Nephron progenitor cell (in vitro differentiated cells): ENCODE measurements around the gene PARD3.

Experiments used
- DNase-seq: peaks from one replicate; pipeline ENCODE4 v3.0.0; 2021
- H3K27ac Mint-ChIP-seq: 2 replicates; pipeline ENCODE4 v1.8.0; 2021; ENCODE audit warnings: mild to moderate bottlenecking, moderate library complexity, mixed read lengths
- H3K27me3 Mint-ChIP-seq: 2 replicates; pipeline ENCODE4 v1.8.0; 2021; ENCODE audit warnings: mild to moderate bottlenecking, low read depth, mixed read lengths; ENCODE audit not compliant: poor library complexity
- H3K36me3 Mint-ChIP-seq: 2 replicates; pipeline ENCODE4 v1.8.0; 2021; ENCODE audit warnings: low read depth, mixed read lengths
- H3K4me1 Mint-ChIP-seq: 2 replicates; pipeline ENCODE4 v1.8.0; 2021; ENCODE audit warnings: mixed read lengths
- H3K4me3 Mint-ChIP-seq: 2 replicates; pipeline ENCODE4 v1.8.0; 2021; ENCODE audit warnings: mild to moderate bottlenecking, moderate library complexity, mixed read lengths
- H3K9me3 Mint-ChIP-seq: 2 replicates; pipeline ENCODE4 v1.8.0; 2021; ENCODE audit warnings: mild to moderate bottlenecking, moderate library complexity, mixed read lengths
- CTCF ChIP-seq: fragments of 200-600 bp; sonication (generic); IDR thresholded peaks from 2 replicates; pipeline ENCODE4 v1.5.0; 2021; ENCODE audit warnings: antibody characterized with exemption

The PARD3 gene

GRCh38 chr10:34612446-34612845 is 202.7 kb downstream of the PARD3 start:
- Mint-ChIP-seq H3K36me3 (peaks cover 15% of the 10 kb centered on the region), H3K4me1 (peaks cover 6% of the 10 kb centered on the region), H3K9me3 (peaks cover 5% of the 10 kb centered on the region), H3K27me3 (no peaks in the 10 kb centered on the region), H3K27ac (no peak overlapping the region), H3K4me3 (no peak overlapping the region)
- TF ChIP-seq CTCF: no peak
- DNase-seq: no peak

- peaks cover 6% of the 10 kb centered on the region for H3K4me1 Mint-ChIP-seq
- no peak for TF ChIP-seq CTCF
- DNase-seq: no peak
- H3K4me3 Mint-ChIP-seq: no peak overlapping the region
- no peaks in the 10 kb centered on the region for H3K9me3 Mint-ChIP-seq
- no peaks in the 10 kb centered on the region for H3K27me3 Mint-ChIP-seq
- H3K36me3 Mint-ChIP-seq: no peaks in the 10 kb centered on the region
- H3K27ac Mint-ChIP-seq: peak overlapping the region; percentile 47
These were observed 205.7 kb downstream of the PARD3 start for GRCh38 chr10:34609287-34609940.

- no peaks in the 10 kb centered on the region for H3K9me3 Mint-ChIP-seq
- no peaks in the 10 kb centered on the region for H3K36me3 Mint-ChIP-seq
- TF ChIP-seq CTCF: no peak
- H3K27ac Mint-ChIP-seq: peak overlapping the region; percentile 41
- H3K27me3 Mint-ChIP-seq: no peaks in the 10 kb centered on the region
- H3K4me1 Mint-ChIP-seq: peaks cover 10% of the 10 kb centered on the region
- no peak for DNase-seq
- H3K4me3 Mint-ChIP-seq: no peak overlapping the region
These were observed 207.2 kb downstream of the PARD3 start for GRCh38 chr10:34607894-34608293.

DNA sequence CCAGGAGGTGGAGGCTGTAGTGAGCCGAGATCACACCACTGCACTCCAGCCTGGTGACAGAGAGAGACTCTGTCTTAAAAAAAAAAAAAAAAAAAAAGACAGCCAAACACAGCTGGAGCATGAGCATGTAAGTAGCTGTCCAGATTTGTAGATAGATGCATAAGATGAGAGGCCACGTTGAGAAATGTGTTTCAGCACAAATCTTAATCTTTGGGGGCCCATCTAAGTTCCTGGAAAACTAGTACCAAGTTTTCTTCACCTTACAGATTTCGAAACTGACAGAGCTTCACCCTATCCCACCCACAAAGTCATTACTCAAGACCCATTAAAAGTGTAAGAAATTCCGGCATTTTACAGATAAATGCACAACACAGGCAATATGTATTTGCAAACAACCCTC is 208.2 kb downstream of the PARD3 start:
- Mint-ChIP-seq H3K9me3 (no peaks in the 10 kb centered on the region), H3K4me1 (peaks cover 10% of the 10 kb centered on the region), H3K36me3 (no peaks in the 10 kb centered on the region), H3K27ac (no peak overlapping the region), H3K27me3 (no peaks in the 10 kb centered on the region), H3K4me3 (no peak overlapping the region)
- no peak for DNase-seq
- no peak for TF ChIP-seq CTCF

- Mint-ChIP-seq H3K36me3 (no peaks in the 10 kb centered on the region), H3K27ac (no peak overlapping the region), H3K4me1 (peaks cover 11% of the 10 kb centered on the region), H3K4me3 (no peak overlapping the region), H3K9me3 (no peaks in the 10 kb centered on the region), H3K27me3 (no peaks in the 10 kb centered on the region)
- no peak for DNase-seq
- TF ChIP-seq CTCF: no peak
These were observed 212.6 kb downstream of the PARD3 start for GRCh38 chr10:34602478-34602877.

- DNase-seq: no peak
- H3K4me3 Mint-ChIP-seq: no peak overlapping the region
- H3K27me3 Mint-ChIP-seq: no peaks in the 10 kb centered on the region
- no peaks in the 10 kb centered on the region for H3K9me3 Mint-ChIP-seq
- peaks cover 11% of the 10 kb centered on the region for H3K4me1 Mint-ChIP-seq
- no peak overlapping the region for H3K27ac Mint-ChIP-seq
- TF ChIP-seq CTCF: no peak
- H3K36me3 Mint-ChIP-seq: no peaks in the 10 kb centered on the region
These were observed 213.4 kb downstream of the PARD3 start for GRCh38 chr10:34601691-34602090.
